Loucy (cell line): ENCODE measurements around the gene TM4SF1.

ENCODE experiments used
- H2AFZ ChIP-seq: fragments of 200-600 bp; sonication (generic); 2 replicates; pipeline ENCODE4 v1.6.0; 2016; ENCODE audit warnings: antibody characterized with exemption, mild to moderate bottlenecking, low read length, moderate library complexity
- H3F3A ChIP-seq: fragments of 200-600 bp; 2 replicates; pipeline ENCODE4 v1.6.0; 2016; ENCODE audit warnings: antibody characterized with exemption, low read depth, mild to moderate bottlenecking
- H3K27me3 ChIP-seq: fragments of 200-600 bp; sonication (generic); 2 replicates; pipeline ENCODE4 v1.6.1; 2014; ENCODE audit warnings: low read length, mild to moderate bottlenecking; ENCODE audit not compliant: insufficient read depth, poor library complexity, severe bottlenecking
- H3K36me3 ChIP-seq: fragments of 200-600 bp; sonication (generic); 2 replicates; pipeline ENCODE4 v1.6.1; 2016; ENCODE audit warnings: low read length; ENCODE audit not compliant: insufficient read depth
- H3K4me1 ChIP-seq: fragments of 200-600 bp; sonication (generic); 2 replicates; pipeline ENCODE4 v1.5.1; 2014; ENCODE audit warnings: low read length, mild to moderate bottlenecking; ENCODE audit not compliant: insufficient read depth, poor library complexity, severe bottlenecking
- H3K4me2 ChIP-seq: fragments of 200-600 bp; sonication (generic); 2 replicates; pipeline ENCODE4 v1.6.0; 2014; ENCODE audit warnings: antibody characterized with exemption, low read length, low read depth, mild to moderate bottlenecking; ENCODE audit not compliant: poor library complexity, severe bottlenecking
- H3K4me3 ChIP-seq: fragments of 200-600 bp; sonication (generic); 2 replicates; pipeline ENCODE4 v1.5.1; 2014; ENCODE audit warnings: low read length, mild to moderate bottlenecking, mixed read lengths; ENCODE audit not compliant: poor library complexity, severe bottlenecking
- H3K79me2 ChIP-seq: fragments of 200-600 bp; sonication (generic); 2 replicates; pipeline ENCODE4 v1.6.1; 2014; ENCODE audit warnings: low read length; ENCODE audit not compliant: insufficient read depth
- H3K9ac ChIP-seq: fragments of 200-600 bp; sonication (generic); 2 replicates; pipeline ENCODE4 v1.6.0; 2014; ENCODE audit warnings: mild to moderate bottlenecking, low read depth, low read length, moderate library complexity; ENCODE audit not compliant: poor library complexity, severe bottlenecking
- H3K9me2 ChIP-seq: fragments of 200-600 bp; sonication (generic); replicated peaks from 2 replicates; pipeline ENCODE4 v1.6.1; 2016; ENCODE audit warnings: low read depth, low read length, mixed read lengths
- H3K9me3 ChIP-seq: fragments of 200-600 bp; sonication (generic); 2 replicates; pipeline ENCODE4 v1.6.1; 2014; ENCODE audit warnings: mild to moderate bottlenecking, antibody characterized with exemption, low read length, low read depth; ENCODE audit not compliant: insufficient read depth
- H4K20me1 ChIP-seq: fragments of 200-600 bp; sonication (generic); 2 replicates; pipeline ENCODE4 v1.6.0; 2014; ENCODE audit warnings: antibody characterized with exemption, low read length, mild to moderate bottlenecking; ENCODE audit not compliant: insufficient read depth, poor library complexity, severe bottlenecking
- EZH2phosphoT487 ChIP-seq: fragments of 200-600 bp; IDR thresholded peaks from 2 replicates; pipeline ENCODE4 v1.6.1; 2018; ENCODE audit warnings: antibody characterized with exemption, mild to moderate bottlenecking, moderate library complexity, borderline replicate concordance
- TF ChIP-seq, protein P1 (sequence below): fragments of 200-600 bp; sonication (generic); conservative IDR thresholded peaks from 2 replicates; pipeline ENCODE4 v1.5.1; 2014; ENCODE audit warnings: mild to moderate bottlenecking, antibody characterized with exemption, low read length

Gene TM4SF1

DNA sequence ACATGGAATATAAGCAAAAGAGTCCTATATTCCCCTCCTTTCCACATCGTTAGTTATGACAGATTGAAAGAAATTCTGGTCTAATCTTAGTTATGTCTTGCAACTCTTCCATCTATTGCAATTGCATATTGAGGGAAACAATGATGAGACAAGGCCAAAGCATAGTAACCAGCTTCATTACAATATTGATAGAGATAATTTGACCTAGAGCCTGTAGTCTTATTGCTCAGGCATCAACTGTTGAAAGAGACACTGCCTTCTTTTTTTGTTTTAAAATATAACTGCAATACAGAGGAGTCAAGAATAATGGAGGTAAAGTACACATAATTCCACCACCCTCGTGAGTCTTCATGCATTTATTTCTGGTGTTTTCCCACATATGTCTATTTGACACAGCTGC is 46.1 kb downstream of the TM4SF1 start:
- Histone ChIP-seq H4K20me1 (no peaks in the 10 kb centered on the region), H3K4me1 (no peaks in the 10 kb centered on the region), H3K4me2 (no peak overlapping the region), H3K36me3 (no peaks in the 10 kb centered on the region), H3K4me3 (no peak overlapping the region), H2AFZ (no peak overlapping the region), H3K9ac (no peak overlapping the region), H3F3A (no peaks in the 10 kb centered on the region), H3K9me3 (no peaks in the 10 kb centered on the region), H3K79me2 (no peaks in the 10 kb centered on the region), H3K9me2 (no peaks in the 10 kb centered on the region), H3K27me3 (no peaks in the 10 kb centered on the region)
- TF ChIP-seq, protein P1, sequence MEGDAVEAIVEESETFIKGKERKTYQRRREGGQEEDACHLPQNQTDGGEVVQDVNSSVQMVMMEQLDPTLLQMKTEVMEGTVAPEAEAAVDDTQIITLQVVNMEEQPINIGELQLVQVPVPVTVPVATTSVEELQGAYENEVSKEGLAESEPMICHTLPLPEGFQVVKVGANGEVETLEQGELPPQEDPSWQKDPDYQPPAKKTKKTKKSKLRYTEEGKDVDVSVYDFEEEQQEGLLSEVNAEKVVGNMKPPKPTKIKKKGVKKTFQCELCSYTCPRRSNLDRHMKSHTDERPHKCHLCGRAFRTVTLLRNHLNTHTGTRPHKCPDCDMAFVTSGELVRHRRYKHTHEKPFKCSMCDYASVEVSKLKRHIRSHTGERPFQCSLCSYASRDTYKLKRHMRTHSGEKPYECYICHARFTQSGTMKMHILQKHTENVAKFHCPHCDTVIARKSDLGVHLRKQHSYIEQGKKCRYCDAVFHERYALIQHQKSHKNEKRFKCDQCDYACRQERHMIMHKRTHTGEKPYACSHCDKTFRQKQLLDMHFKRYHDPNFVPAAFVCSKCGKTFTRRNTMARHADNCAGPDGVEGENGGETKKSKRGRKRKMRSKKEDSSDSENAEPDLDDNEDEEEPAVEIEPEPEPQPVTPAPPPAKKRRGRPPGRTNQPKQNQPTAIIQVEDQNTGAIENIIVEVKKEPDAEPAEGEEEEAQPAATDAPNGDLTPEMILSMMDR, result no peak
- TF ChIP-seq EZH2phosphoT487, result no peak

DNA sequence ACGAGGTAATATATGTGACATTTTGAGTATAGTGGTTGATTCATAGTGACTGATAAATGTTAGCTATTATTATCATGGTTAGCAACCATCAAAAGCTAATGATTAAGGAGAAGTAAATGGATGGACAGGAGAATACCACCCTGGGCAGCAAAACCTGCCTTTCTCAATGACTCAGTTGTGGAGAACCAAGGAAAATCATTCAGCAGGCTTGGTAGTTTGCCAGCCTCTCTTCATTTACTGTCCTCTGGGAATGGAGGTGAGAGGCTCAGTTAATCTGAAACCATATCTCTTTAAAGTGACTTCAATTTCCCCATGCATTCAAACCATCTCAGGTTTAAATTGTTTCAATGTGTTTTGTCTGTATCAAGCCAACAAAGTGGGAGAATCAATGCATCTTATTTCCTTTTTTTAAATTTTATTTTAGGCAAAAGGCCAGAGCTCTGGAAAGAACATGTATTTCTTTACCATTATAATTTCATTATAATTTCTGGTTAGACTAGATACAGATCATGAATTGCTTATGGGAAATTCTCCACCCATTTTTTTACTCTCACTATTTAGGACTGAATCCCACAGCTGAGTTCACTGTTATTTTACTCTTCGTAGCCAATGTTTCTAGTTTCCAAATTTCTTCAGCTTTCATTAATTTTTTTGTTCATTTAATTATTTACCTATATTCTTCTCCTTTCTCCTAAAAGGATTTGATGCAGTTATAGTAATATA is 46.7 kb downstream of the TM4SF1 start:
- Histone ChIP-seq H3K4me3 (no peak overlapping the region), H2AFZ (no peak overlapping the region), H3K79me2 (no peaks in the 10 kb centered on the region), H3K4me1 (no peaks in the 10 kb centered on the region), H3K36me3 (no peaks in the 10 kb centered on the region), H3K27me3 (no peaks in the 10 kb centered on the region), H3K4me2 (no peak overlapping the region), H3K9me2 (no peaks in the 10 kb centered on the region), H3F3A (no peaks in the 10 kb centered on the region), H3K9me3 (no peaks in the 10 kb centered on the region), H4K20me1 (no peaks in the 10 kb centered on the region), H3K9ac (no peak overlapping the region)
- no peak for TF ChIP-seq EZH2phosphoT487
- TF ChIP-seq, protein P1, result no peak

DNA sequence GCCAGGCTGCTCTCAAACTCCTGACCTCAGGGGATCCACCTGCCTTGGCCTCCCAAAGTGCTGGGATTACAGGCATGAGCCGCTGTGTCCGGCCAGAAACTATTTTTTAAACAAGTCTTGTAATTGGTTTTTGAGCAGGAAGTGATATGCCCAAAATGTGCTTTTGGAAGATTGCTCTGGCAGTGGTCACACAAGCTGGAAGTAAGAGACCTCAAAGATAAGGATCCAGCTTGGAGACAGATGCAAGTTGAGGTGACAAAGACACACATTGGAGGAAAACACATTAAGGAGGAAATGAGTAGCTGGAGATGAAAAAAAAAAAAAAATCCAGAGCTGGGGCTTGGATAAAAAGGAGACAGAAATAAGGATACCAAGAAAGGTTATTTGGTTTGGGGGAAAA is 50.3 kb downstream of the TM4SF1 start:
- Histone ChIP-seq H3K4me2 (no peak overlapping the region), H2AFZ (no peak overlapping the region), H3K9ac (no peak overlapping the region), H3K9me2 (no peaks in the 10 kb centered on the region), H3F3A (no peaks in the 10 kb centered on the region), H3K4me3 (no peak overlapping the region), H3K9me3 (no peaks in the 10 kb centered on the region), H3K27me3 (no peaks in the 10 kb centered on the region), H3K4me1 (no peaks in the 10 kb centered on the region), H3K79me2 (no peaks in the 10 kb centered on the region), H4K20me1 (no peaks in the 10 kb centered on the region), H3K36me3 (no peaks in the 10 kb centered on the region)
- no peak for TF ChIP-seq EZH2phosphoT487
- TF ChIP-seq, protein P1, result no peak
